Breast epithelium (tissue), 3 donors: ENCODE data around the gene GPR137B.

Experiments
- POLR2A ChIP-seq: fragments of 450-650 bp; IDR thresholded peaks from one replicate; pipeline ENCODE4 v1.6.1; 2016; ENCODE audit warnings: antibody characterized with exemption, mild to moderate bottlenecking, moderate library complexity
- POLR2AphosphoS5 ChIP-seq, 3 donors: sonication (generic); formaldehyde crosslinking; IDR thresholded peaks; one replicate each; pipeline ENCODE4 v1.6.1; 2017; ENCODE audit warnings: antibody characterized with exemption in 3 of 3
- TF ChIP-seq, protein P1 (sequence below), 3 donors: fragments of 450-650 bp; IDR thresholded peaks; one replicate each; pipeline ENCODE4 v1.5.1; 2016 to 2017; ENCODE audit warnings: antibody characterized with exemption in 3 of 3, mild to moderate bottlenecking in 3 of 3, moderate library complexity in 3 of 3

GRCh38 chr1:236108027-236108648 is 34.2 kb upstream of the GPR137B start:
- TF ChIP-seq, protein P1, sequence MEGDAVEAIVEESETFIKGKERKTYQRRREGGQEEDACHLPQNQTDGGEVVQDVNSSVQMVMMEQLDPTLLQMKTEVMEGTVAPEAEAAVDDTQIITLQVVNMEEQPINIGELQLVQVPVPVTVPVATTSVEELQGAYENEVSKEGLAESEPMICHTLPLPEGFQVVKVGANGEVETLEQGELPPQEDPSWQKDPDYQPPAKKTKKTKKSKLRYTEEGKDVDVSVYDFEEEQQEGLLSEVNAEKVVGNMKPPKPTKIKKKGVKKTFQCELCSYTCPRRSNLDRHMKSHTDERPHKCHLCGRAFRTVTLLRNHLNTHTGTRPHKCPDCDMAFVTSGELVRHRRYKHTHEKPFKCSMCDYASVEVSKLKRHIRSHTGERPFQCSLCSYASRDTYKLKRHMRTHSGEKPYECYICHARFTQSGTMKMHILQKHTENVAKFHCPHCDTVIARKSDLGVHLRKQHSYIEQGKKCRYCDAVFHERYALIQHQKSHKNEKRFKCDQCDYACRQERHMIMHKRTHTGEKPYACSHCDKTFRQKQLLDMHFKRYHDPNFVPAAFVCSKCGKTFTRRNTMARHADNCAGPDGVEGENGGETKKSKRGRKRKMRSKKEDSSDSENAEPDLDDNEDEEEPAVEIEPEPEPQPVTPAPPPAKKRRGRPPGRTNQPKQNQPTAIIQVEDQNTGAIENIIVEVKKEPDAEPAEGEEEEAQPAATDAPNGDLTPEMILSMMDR (IDR thresholded peaks at IDR 0.05), result no peak
- TF ChIP-seq POLR2A (no peak), POLR2AphosphoS5 (IDR thresholded peaks at IDR 0.05) (no peak)
